GM21737 (cell line): ENCODE results near the gene PARP8.

ENCODE experiments used
- ATAC-seq: cut with Tn5 transposase; IDR thresholded peaks from one replicate; pipeline ENCODE4 v1.9.1; 2021; ENCODE audit warnings: mild to moderate bottlenecking, moderate library complexity; ENCODE audit not compliant: unreplicated experiment

Gene PARP8

DNA sequence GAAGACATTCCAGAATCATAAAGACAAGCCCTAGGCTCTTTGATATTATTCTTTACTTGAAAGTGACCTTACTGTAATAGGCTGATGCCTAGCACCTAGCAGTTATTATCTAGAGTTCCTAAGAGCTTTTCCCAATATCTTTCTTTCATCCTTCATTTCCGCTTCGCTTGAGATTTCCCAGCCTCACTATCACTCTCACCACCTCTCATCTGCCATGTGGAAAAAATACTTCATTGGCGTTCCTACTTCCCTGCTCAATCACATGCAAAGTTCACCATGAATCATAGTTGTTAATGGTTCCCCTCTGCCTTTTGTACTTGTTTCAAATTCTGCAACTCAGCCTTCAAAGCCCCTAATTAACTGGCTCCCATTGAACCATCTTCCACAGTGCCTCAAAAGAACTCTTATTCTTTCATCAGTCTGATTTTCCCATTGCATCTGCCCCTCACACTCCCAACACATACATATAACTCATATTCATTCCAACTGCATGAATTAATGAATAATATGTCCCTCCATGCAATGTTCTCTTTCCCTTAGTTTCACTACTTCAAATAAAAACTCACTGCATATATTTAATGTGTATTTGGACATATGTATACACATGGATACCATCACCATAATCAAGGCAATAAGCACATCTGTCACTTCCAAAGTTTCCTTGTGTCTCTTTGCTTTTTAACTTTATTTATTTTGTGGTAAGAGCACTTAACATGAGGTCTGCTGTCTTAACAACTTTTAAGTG, 221.6 kb downstream of the PARP8 start:
- no peak for ATAC-seq

DNA sequence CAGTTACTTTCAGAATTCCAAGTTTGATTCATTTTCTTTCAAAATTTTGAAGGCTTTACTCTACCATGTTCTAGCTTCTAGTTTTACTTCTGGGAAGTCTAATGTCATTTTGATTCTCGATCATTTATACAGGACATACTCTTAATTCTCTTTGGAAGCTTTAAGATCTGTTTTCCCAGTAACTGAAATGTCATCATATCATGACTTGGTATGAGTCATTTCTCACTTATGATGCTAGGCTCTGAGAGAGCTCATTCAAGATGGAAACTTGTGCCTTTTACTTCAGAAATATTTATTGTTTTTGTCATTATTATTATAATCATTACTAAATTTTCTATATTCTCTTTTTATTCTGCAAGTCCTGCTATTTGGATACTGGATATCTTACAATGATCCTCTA, 222.3 kb downstream of the PARP8 start:
- no peak for ATAC-seq

DNA sequence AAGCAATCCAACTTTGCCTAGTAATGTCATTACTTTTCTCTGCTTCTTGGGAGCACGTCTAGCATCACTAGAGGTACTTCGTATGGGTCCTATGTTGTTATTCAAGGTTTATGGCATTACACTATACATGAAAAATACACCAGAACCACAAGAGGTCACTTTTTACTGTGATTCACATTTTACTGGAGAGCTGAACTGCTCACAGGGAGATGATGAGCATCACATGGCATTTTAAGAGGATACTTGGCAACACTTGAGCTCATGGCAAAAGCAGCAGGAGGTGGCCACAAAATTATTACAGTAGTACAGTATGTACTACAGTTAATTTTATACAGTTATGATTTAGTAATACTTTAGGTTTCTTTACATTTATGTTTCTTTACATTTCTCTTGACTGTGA, 223.4 kb downstream of the PARP8 start:
- no peak for ATAC-seq
